MM.1S (cell line): ENCODE results near the gene CWC15.

ENCODE experiments used
- EZH2 ChIP-seq: fragments of 300-600 bp; sonication (generic); optimal IDR thresholded peaks from 2 replicates; pipeline ENCODE3; 2017; ENCODE audit warnings: low read depth, mild to moderate bottlenecking, antibody characterized with exemption, low read length, mixed read lengths
- TF ChIP-seq, protein P1 (sequence below): fragments of 300-600 bp; sonication (generic); IDR thresholded peaks from 2 replicates; pipeline ENCODE4 v1.5.1; 2016; ENCODE audit warnings: antibody characterized with exemption, low read length, mixed read lengths

DNA sequence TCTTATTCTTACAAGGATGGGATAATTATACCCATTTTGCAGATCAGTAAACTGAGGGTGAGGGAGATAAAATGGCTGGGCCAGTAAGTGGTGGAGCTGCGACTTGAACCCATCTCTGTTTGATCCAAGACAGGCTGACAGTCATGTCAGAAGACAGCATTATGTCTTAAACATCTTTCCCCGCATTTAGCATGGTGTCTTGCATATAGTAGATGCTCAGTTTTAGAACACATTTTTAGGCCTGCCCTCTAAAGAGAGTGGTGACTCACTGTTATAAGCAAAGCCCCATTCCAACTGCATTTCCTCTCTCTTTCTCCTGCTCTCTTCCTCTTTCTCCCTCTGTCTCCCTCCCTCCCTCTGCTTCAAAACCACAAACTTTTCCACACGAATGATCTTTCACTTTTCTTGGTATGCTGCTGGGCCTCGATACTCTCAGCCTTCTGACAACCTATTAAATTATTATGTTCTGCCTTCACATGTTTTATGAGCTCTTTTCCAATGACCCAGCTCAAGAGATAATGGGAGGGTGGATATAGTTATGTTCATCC, 25.2 kb downstream of the CWC15 start:
- TF ChIP-seq, protein P1, sequence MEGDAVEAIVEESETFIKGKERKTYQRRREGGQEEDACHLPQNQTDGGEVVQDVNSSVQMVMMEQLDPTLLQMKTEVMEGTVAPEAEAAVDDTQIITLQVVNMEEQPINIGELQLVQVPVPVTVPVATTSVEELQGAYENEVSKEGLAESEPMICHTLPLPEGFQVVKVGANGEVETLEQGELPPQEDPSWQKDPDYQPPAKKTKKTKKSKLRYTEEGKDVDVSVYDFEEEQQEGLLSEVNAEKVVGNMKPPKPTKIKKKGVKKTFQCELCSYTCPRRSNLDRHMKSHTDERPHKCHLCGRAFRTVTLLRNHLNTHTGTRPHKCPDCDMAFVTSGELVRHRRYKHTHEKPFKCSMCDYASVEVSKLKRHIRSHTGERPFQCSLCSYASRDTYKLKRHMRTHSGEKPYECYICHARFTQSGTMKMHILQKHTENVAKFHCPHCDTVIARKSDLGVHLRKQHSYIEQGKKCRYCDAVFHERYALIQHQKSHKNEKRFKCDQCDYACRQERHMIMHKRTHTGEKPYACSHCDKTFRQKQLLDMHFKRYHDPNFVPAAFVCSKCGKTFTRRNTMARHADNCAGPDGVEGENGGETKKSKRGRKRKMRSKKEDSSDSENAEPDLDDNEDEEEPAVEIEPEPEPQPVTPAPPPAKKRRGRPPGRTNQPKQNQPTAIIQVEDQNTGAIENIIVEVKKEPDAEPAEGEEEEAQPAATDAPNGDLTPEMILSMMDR, result no peak
- TF ChIP-seq EZH2, result no peak
